Limb (tissue), 2 donors: ENCODE measurements around the gene NDE1.
A peak's percentile ranks its signal among the peaks of the same experiment; 100 is the strongest.
"Not testable (repeated sequence)": the region's sequence is repeated elsewhere in the genome, so short reads cannot be mapped to it uniquely, and the experiment has no call there.

Experiments
- DNase-seq, 2 donors: peaks; one replicate each; pipeline ENCODE4 v3.0.0-alpha.2; 2016; ENCODE audit errors: extremely low spot score in 2 of 2

The NDE1 gene

DNA sequence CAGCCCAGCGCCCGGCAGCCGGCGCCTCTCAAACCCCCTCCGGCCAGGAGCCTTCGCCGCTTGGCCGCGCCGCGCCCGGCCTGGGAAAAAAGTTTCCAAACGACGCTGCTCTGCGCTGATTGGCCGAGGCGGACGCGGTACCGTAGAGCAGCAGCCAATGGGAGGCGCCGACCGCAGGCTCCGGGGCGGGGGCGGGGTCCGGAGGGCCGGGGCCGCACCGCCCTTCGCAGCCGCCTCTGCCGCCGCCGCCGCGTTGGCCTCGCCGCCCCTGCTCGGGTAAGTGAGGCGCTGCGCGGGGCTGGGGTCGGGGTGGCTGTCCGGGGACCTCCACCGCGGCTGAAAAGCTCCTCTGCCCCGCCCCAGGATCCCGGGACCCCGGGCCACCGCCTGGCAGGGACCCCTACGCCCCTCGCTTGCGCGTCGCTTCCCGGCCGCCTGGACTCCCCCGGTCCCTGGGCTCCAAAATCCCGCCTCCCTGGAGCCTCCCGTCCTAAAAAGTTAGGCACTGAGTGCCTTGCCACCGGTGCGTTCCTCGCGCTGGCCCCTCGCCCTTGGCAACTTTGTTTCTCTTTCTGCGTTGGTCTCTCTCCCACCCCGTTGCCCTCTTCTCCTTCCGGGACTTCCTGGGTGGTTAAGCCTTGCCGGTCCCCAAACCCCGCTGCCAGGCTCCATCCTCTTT, at the start of gene NDE1:
NDE1 (plus strand) TSS at position 227 of the 679 bp plus-strand sequence. CDS start 14,534 bp downstream, outside the sequence.
- peak; percentile 87 to 92 for DNase-seq

GRCh38 chr16:15601212-15601879, 48.7 kb upstream of the NDE1 start:
- no peak for DNase-seq

- DNase-seq: no peak
Observed at GRCh38 chr16:15602285-15603044, 47.6 kb upstream of the NDE1 start.

DNA sequence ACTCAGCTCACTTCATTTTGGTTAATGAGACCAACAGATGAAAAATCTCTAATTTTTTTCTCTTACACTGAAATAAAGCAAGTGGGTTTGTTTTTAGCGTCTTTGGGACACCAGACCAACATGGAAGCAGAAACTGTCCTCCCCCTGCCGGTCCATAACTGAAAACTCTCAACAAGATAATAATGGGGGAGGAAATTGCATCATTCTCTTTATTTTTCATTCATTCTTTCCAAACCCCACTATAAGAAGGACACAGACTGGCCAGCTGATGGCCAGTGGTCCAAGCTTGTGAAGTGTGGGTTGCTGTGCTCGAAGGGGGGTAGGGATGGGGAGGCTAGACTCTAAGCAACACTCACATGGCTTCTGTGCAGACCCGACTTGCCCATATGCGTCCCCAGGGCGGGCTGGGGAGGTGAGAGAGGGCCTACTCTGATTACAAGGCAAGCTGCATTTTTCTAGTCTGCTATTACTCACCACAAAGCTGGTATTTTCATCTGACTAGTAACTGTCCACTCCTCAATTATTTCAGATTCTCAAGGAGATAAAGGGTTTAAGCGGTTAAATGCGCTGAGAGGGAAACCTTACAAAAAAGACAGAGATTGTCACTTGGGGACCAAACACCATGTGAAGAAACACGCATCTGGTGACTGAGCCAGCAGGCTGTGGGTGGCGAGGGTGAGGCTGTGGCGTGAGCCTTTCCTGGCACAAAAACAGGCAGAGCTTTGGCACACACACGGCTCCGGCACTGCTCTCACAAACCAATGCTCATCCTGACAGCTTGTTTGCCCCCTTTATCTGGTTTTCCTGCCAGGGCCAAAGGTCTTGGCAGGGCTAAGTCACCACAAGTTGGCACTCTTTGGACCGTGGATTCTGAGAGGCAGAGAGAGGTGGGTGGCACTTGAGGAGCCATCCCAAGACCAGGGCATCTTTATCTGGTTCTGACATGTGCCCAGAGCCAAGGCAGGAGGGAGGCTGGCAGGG, 45.3 kb upstream of the NDE1 start:
- no peak for DNase-seq

GRCh38 chr16:15605839-15606517, 44.1 kb upstream of the NDE1 start:
- no peak for DNase-seq

DNA sequence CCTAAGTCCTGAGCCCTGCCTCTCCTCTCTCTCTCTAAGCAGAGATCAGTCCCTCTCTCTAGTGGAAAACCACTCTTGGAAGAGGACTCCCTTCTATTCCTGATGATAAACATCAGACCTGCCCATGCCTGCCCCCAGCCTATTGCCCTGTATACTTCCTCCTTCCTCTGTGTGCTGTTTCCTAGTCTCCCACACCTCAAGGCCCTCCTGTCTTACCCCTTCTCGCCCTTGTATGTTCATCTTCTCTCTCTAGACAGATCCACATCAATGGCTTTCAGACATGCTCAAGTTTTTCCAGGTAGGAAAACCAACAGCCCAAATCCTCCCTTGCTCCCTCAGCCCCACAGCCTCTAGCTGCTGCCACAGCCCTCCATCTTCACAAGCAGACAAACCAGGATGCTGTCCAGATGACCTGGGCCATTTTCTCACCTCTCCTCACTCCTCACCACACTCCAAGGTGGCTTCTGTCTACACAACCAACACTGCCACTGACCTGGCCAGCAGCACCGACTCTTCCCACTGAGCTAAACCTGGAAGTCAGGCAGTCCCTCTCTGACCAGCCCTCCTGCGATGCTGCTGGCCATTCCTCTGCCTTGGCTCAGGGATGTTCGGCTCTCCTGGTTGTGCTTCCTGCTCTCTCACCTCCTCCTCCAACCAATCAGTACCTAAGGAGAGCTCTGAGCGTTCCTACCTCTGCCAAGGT, 43.4 kb upstream of the NDE1 start:
- DNase-seq: no peak

DNA sequence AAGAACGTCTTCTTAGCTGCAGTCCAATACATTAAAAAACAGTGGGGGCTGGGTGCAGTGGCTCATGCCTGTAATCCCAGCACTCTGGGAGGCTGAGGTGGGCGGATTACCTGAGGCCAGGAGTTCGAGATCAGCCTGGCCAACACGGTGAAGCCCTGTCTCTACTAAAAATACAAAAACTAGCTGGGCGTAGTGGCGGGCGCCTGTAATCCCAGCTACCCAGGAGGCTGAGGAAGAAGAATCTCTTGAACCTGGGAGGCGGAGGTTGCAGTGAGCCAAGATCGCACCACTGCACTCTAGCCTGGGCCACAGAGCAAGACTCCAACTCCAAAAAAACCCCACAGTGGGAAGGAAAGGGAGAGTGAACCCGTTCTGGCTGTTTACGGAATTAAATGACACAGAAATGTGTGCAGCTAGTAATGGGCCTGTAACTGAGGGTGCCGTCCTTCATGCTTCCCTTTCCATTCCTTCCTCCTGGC, 42.8 kb upstream of the NDE1 start:
- not testable (repeated sequence) for DNase-seq

DNA sequence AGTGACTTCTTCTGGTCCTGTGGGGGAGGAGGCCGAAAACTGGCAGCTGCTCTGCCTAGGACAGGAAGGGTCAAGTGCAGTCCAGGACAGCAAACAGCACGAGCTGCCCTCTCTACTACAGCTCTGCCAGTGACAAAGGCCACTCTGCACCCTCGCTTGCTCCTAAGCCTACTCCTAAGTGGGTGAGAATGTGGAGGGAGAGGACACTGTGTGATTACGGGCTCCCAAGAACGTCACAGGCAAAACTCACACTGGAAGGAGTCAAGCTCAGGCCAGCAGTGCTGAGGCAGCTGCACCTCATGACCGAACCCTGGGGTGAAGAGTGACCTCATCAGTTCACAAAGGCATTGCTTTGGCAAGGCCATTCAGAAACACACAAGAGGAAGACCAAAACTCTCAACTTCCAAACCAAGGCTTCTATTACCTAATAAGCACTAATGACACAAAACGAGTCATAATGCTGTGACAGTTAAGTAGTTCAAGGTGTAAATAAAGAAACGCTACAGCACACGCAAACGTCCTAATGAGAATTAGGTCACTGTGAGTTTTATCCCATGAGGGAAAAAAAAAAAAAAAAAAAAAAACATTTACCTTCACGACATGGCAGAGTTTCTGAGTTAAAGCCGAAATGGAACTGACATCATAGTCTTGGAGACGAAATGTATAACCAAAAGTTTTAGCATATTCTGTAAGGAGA, 42.2 kb upstream of the NDE1 start:
- DNase-seq: no peak

DNA sequence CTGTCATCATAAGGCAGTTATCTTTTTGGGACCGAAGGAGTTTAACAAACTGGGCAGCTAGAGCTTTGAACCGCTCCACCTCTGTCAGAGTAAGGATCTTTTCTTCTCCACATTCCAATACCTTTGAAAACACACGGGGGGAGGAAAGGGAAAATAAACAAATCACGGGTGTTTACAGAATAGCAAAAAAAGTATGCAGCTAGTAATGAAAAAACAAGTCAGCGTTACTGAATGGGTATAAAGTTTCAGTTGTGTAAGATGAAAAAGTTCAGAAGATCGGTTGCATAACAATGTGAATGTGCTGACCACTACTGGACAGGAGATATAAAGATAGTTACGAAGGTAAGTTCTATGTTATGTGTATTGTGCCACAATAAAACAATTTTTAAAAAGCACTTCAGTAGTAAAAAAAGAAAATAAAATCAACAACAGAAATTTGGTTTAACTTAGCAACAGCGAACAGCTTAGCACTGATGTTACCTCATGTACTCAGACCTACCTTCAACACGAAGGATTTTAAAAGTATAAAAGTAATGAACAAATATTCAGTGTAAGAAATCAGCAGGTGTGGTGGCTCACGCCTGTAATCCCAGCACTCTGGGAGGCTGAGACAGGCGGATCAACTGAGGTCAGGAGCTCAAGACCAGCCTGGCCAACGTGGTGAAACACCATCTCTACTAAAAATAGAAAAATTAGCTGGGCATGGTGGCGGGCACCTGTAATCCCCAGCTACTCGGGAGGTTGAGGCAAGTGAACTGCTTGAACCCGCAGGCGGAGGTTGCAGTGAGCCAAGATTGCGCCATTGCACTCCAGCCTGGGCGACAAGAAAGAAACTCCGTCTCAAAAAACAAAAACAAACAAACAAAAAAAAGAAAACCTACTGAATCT, 41.4 kb upstream of the NDE1 start:
- no peak for DNase-seq

GRCh38 chr16:15609286-15609649, 40.8 kb upstream of the NDE1 start:
- no peak for DNase-seq

GRCh38 chr16:15610369-15610871, 39.6 kb upstream of the NDE1 start:
- DNase-seq: no peak

GRCh38 chr16:15611610-15612009, 38.4 kb upstream of the NDE1 start:
- no peak for DNase-seq

DNA sequence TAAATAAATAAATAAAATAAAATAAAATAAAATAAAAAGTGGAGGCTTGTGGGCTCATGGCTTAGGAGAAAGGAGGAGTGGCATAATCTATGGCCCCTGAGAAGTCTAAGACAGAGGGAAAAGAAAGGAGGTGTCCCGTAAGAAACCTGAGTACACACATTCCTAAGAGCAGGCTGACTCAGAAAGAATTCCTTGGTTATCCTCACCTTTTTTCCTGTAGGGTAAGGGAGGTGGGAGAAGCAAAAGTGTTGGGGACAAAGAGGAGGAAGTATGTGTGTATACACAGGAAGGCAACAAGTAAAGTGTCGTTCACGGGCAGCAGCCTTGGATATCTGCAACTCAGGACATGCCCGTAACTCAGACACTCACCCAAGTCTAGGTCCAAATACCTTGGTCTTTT, 36.4 kb upstream of the NDE1 start:
- DNase-seq: no peak

DNA sequence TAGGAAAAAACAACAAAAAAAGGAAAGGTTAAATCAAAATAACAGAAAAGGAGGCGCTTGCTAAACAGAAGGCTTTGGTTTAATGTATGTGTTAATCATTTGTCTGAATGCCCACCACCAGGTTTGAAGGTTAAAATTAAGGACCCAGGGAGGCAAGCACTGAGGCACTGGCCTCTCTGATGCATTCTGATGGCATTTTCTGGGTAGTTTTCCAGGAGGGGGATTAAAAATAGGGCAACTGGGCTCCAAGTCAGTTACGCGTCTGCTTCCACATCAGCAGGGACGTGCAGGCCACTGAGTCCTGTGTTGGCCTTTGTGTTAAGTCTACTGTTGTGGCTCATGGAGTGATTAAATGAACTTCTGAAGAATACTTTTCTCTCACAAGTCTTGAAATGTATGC, 34.0 kb upstream of the NDE1 start:
- no peak for DNase-seq

- DNase-seq: no peak
Observed at GRCh38 chr16:15616475-15617165, 33.4 kb upstream of the NDE1 start.

DNA sequence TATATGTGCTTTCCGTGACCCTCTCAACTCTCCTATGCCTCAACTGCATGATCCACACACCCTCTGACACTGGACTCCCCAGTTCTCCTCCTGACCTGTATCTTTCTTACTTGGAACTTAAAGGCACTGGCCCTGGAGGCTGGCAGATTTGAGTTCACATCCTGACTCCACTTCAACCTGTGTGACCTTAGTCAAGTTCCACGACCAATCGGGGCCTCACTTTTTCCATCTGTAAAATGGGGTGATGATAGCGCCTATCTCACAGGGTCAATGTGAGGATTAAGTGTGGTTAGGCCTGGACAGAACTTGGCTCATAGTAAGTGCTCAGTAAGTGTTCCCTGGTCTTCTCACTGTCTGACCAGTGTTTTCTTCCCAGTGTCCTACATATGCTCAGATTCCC, 32.1 kb upstream of the NDE1 start:
- DNase-seq: no peak

- no peak for DNase-seq
Observed at GRCh38 chr16:15618392-15618791, 31.7 kb upstream of the NDE1 start.
